Gastrocnemius medialis (tissue), 4 donors: ENCODE measurements around the gene CYS1. TPM values are rescaled to one million over a fixed set of nuclear protein-coding genes. Genes with fewer than 3 reads are reported as not detected.

Source experiments
- ATAC-seq, 2 donors: fragments of 150-250 bp; one replicate each; pipeline ENCODE4 v1.9.1; 2016
- DNase-seq, 2 donors: peaks; one replicate each; pipeline ENCODE4 v3.0.0-alpha.2; 2019
- H3K27ac ChIP-seq, 4 donors: fragments of 200-600 bp; sonication (generic); 1 replicate in 1 of 4; 2 replicates in 3 of 4; pipeline ENCODE4 v1.5.1; 2016 to 2018; ENCODE audit warnings: mild to moderate bottlenecking in 2 of 4, moderate library complexity in 1 of 4
- H3K27me3 ChIP-seq, 3 donors: fragments of 200-600 bp; sonication (generic) in 2 of 3; 1 replicate in 1 of 3; 2 replicates in 2 of 3; pipeline versions ENCODE4 v1.5.1 to v1.6.0; 2016 to 2019; ENCODE audit warnings: mild to moderate bottlenecking in 1 of 3, moderate library complexity in 1 of 3
- H3K36me3 ChIP-seq, 2 donors: fragments of 200-600 bp; sonication (generic) in 1 of 2; one replicate each; pipeline ENCODE4 v1.5.1; 2017 to 2018
- H3K4me1 ChIP-seq, 2 donors: fragments of 200-600 bp; sonication (generic) in 1 of 2; one replicate each; pipeline ENCODE4 v1.5.1; 2016 to 2017; ENCODE audit warnings: mild to moderate bottlenecking in 2 of 2
- H3K4me3 ChIP-seq, 4 donors: fragments of 200-600 bp; sonication (generic) in 3 of 4; 1 replicate in 1 of 4; 2 replicates in 3 of 4; pipeline ENCODE4 v1.5.1; 2016 to 2019; ENCODE audit warnings: mild to moderate bottlenecking in 2 of 4
- H3K9me3 ChIP-seq, 3 donors: fragments of 200-600 bp; sonication (generic) in 2 of 3; 1 replicate in 1 of 3; 2 replicates in 2 of 3; pipeline ENCODE4 v1.5.1; 2016 to 2019
- CTCF ChIP-seq, 5 experiments: fragments of 450-650 bp in 3 of 5; fragments of 200-600 bp in 2 of 5; sonication (generic) in 2 of 5; IDR thresholded peaks in 4 of 5; conservative IDR thresholded peaks in 1 of 5; 1 replicate in 4 of 5; 2 replicates in 1 of 5; pipeline ENCODE4 v1.5.1; 2016 to 2019; ENCODE audit warnings: antibody characterized with exemption in 5 of 5, mild to moderate bottlenecking in 3 of 5, moderate library complexity in 3 of 5
- POLR2A ChIP-seq, 2 donors: fragments of 450-650 bp; IDR thresholded peaks; one replicate each; pipeline ENCODE4 v1.6.1; 2017; ENCODE audit warnings: antibody characterized with exemption in 2 of 2, mild to moderate bottlenecking in 2 of 2, moderate library complexity in 2 of 2
- in situ Hi-C, 4 donors: fragments of 200-750 bp; cut with MboI; loops; one replicate each; pipeline versions ENCODE4 v1.15.0 to v1.8.0; 2017; ENCODE audit warnings: low sequenced_read_pairs in 4 of 4
- intact Hi-C: fragments of 100-400 bp; cut with DNase I; formaldehyde crosslinking; loops from one replicate; pipeline ENCODE4 v1.15.1; 2023; ENCODE audit warnings: low total_unique reads
- total RNA-seq, 4 donors: library from RNA; depleted of rRNA; stranded (reverse); fragments of >200 nt; gene quantifications; one replicate each; pipeline versions ENCODE4 v1.1.0 to v1.2.3, GENCODE V29; 2016

The CYS1 gene
- total RNA-seq, 4 donors from 2014 or later, result 0.10 to 0.42 (median 0.18) TPM; not detected in 1

DNA sequence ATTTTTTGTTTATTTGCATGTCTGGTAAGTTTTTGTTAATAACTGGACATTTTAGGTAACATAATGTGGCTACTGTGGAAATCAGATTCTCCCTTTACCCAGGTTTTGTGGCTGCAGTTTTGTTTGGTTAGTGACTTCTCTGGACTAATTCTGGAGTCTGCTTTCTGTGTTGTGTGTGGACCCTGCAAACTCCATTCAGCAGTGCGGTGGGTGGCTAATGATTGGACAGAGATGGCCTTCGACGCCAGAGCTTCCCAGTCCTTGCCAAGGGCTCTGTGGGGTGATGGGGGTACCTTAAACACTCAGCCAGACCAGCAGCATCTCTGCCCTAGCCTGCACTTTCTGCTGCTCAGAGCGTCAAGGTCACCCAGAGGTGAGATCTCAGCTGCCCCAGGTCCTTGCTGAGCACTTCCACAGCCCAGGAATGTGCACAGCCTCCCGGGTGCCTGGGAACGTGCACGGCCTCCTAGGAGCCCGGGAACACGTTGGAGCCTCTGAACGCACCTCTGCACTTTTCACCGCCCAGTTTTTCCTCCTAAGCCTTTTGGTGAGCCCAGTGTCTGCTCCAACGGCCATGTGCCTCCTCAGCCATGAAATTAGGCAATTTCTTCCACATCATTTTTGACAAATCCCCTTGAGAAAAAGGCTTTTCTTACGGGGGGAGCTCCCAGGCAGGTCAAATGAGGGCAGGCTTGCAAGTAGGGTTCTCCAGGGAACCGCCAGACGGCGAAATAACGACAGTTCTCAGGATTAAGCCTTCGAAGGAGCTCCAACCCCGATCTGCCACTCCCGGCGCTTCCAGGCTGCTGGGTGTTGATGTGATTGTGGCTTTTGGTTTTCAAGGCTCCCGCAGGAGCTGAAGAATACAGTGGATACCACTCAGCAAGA is 72.0 kb downstream of the CYS1 start:
- no peak for TF ChIP-seq CTCF (IDR thresholded peaks at IDR 0.05 in 4 of 5, conservative IDR thresholded peaks at IDR 0.05 in 1 of 5)
- no peak for TF ChIP-seq POLR2A (IDR thresholded peaks at IDR 0.05)
- intact Hi-C loops, result no loop called here
- Histone ChIP-seq H3K36me3 (no peaks in the 10 kb centered on the region), H3K27me3 (no peaks in the 10 kb centered on the region), H3K27ac (peak overlapping the region; percentile 2 to 60 (median 48)), H3K4me1 (peaks cover 27 to 38% of the 10 kb centered on the region in 2 donors), H3K4me3 (no peak overlapping the region), H3K9me3 (no peaks in the 10 kb centered on the region)
- peak; percentile 9 to 45 for ATAC-seq
- in situ Hi-C loops, result no loop called here
- peak in 1 of 2 donors; percentile 11 for DNase-seq

GRCh38 chr2:10007435-10007834 is 72.8 kb downstream of the CYS1 start:
- H3K27me3 ChIP-seq, result no peaks in the 10 kb centered on the region
- H3K4me3 ChIP-seq, result no peak overlapping the region
- peaks cover 27 to 38% of the 10 kb centered on the region in 2 donors for H3K4me1 ChIP-seq
- intact Hi-C loops, result no loop called here
- TF ChIP-seq POLR2A (IDR thresholded peaks at IDR 0.05) (no peak), CTCF (IDR thresholded peaks at IDR 0.05 in 4 of 5, conservative IDR thresholded peaks at IDR 0.05 in 1 of 5) (no peak)
- in situ Hi-C loops, result no loop called here
- ATAC-seq (no peak), DNase-seq (peak in 1 of 2 donors; percentile 4)
- no peaks in the 10 kb centered on the region for H3K36me3 ChIP-seq
- H3K9me3 ChIP-seq, result no peaks in the 10 kb centered on the region
- H3K27ac ChIP-seq, result peak overlapping the region; percentile 2 to 46 (median 28)

Other genes with a start within 250 kb of the CYS1 start
- gene TAF1B, start 236.9 kb downstream of the CYS1 start, total RNA-seq, result 1 to 10 TPM; 5.0 to 8.4 (median 7.3) TPM
- 1 to 10 TPM in 1 of 4 donors, under 1 TPM in 3; 0.29 to 1.0 (median 0.75) TPM for gene GRHL1, start 128.7 kb downstream of the CYS1 start, total RNA-seq
- 10 to 100 TPM in 3 of 4 donors, 1 to 10 TPM in 1; 7.6 to 18.3 (median 12.9) TPM for gene KLF11, start 36.9 kb downstream of the CYS1 start, total RNA-seq
- 1 to 10 TPM in 1 of 4 donors, not detected in 3; 2.0 TPM for gene RRM2, start 42.3 kb upstream of the CYS1 start, total RNA-seq
- 10 to 100 TPM; 29.0 to 45.5 (median 34.5) TPM for gene HPCAL1, start 222.5 kb upstream of the CYS1 start, total RNA-seq